HepG2 (cell line): ENCODE measurements around the gene DOK7. TPM values are rescaled to one million over a fixed set of nuclear protein-coding genes. Genes with fewer than 3 reads are reported as not detected.
"Not testable (repeated sequence)": the region's sequence is repeated elsewhere in the genome, so short reads cannot be mapped to it uniquely, and the experiment has no call there.

ENCODE experiments used
- ATAC-seq: fragments of 200-7000 bp; cut with Tn5 transposase; 3 replicates; pipeline ENCODE4 v1.9.1; 2020; ENCODE audit warnings: mild to moderate bottlenecking, moderate library complexity
- BruUV-seq: library from RNA; stranded (reverse); fragments of 400-500 nt; replicated peaks from 2 replicates; lab custom pipeline; 2021; lab: Mats Ljungman, UMichigan
- CTCF ChIA-PET: fragments of 300-600 bp; formaldehyde crosslinking; extraction: SDS; loops from one replicate; lab custom pipeline; 2021; ENCODE audit warnings: low total read pairs, inconsistent platforms, low intra/inter-chr PET ratio; lab: Yijun Ruan, JAX
- POLR2A ChIA-PET: fragments of 350-600 bp; sonication (Branson Sonifier 250); formaldehyde crosslinking; loops from one replicate; lab custom pipeline; 2020; ENCODE audit warnings: antibody characterized with exemption, inconsistent platforms; lab: Yijun Ruan, JAX
- DNase-seq: peaks from one replicate; pipeline ENCODE4 v3.0.0-alpha.2; 2015; ENCODE audit warnings: low spot score
- FAIRE-seq: peaks from 3 replicates; lab custom pipeline; 2011; peaks lifted over from hg19 to GRCh38; lab: Jason Lieb, UNC
- H2AFZ ChIP-seq: one replicate; pipeline ENCODE4 v1.6.1; 2011; ENCODE audit warnings: low read length, inconsistent platforms
- H3K27ac ChIP-seq: fragments of 300-600 bp; 3 replicates; pipeline ENCODE4 v1.8.0; 2011; ENCODE audit warnings: mixed run types, mild to moderate bottlenecking, mixed read lengths, low read length, inconsistent platforms; ENCODE audit not compliant: insufficient read depth; ENCODE audit errors: extremely low read length
- H3K27me3 ChIP-seq, 2 experiments: fragments of 200-600 bp in 1 of 2; 2 replicates in 1 of 2; 3 replicates in 1 of 2; pipeline versions ENCODE4 v1.6.0 to v1.8.0; 2011; ENCODE audit warnings: low read length in 2 of 2, mild to moderate bottlenecking in 2 of 2, moderate library complexity in 2 of 2, inconsistent platforms in 1 of 2; ENCODE audit not compliant: insufficient read depth in 2 of 2, control insufficient read depth in 1 of 2
- H3K36me3 ChIP-seq, 2 experiments: fragments of 200-600 bp in 1 of 2; replicated peaks in 1 of 2; 2 replicates in 1 of 2; 3 replicates in 1 of 2; pipeline versions ENCODE4 v1.5.1 to v1.8.0; 2011; ENCODE audit warnings: low read length in 2 of 2, inconsistent platforms in 1 of 2; ENCODE audit not compliant: insufficient read depth in 2 of 2, control insufficient read depth in 1 of 2
- H3K4me1 ChIP-seq: 2 replicates; pipeline ENCODE4 v1.5.1; 2012; ENCODE audit warnings: low read length, inconsistent platforms; ENCODE audit not compliant: insufficient read depth
- H3K4me2 ChIP-seq: 2 replicates; pipeline ENCODE4 v1.6.0; 2011; ENCODE audit warnings: low read depth, low read length, inconsistent platforms
- H3K4me3 ChIP-seq, 3 experiments: fragments of 200-600 bp in 1 of 3; sonication (generic), shearing (Covaris generic) in 1 of 3; replicated peaks in 1 of 3; 2 replicates each; pipeline ENCODE4 v1.5.1; 2011 to 2016; ENCODE audit warnings: low read length in 3 of 3, inconsistent platforms in 2 of 3, low read depth in 2 of 3, mild to moderate bottlenecking in 2 of 3, control low read depth in 1 of 3, mixed read lengths in 1 of 3; ENCODE audit not compliant: insufficient read depth in 1 of 3
- H3K79me2 ChIP-seq: one replicate; pipeline ENCODE4 v1.6.1; 2011; ENCODE audit warnings: low read length, inconsistent platforms; ENCODE audit not compliant: insufficient read depth
- H3K9ac ChIP-seq: 2 replicates; pipeline ENCODE4 v1.6.0; 2011; ENCODE audit warnings: mild to moderate bottlenecking, low read depth, low read length, inconsistent platforms; ENCODE audit not compliant: insufficient read depth
- H3K9me3 ChIP-seq: 2 replicates; pipeline ENCODE4 v1.5.1; 2012; ENCODE audit warnings: mild to moderate bottlenecking, low read length
- H4K20me1 ChIP-seq: 2 replicates; pipeline ENCODE4 v1.6.0; 2011; ENCODE audit warnings: inconsistent platforms, mild to moderate bottlenecking, low read length, moderate library complexity; ENCODE audit not compliant: insufficient read depth
- WGBS: methylation state at CpG from one replicate; pipeline ENCODE4 v1.1.6; 2017; ENCODE audit warnings: low lambda C conversion rate; 5-methylcytosine and 5-hydroxymethylcytosine counted together
- in situ Hi-C: cut with HindIII; loops from 2 replicates; pipeline ENCODE4 v1.10.0; 2017; ENCODE audit warnings: low pct_unique_long_range_greater_than_20kb; ENCODE audit not compliant: extremely low pct_ligation_motif_present
- intact Hi-C: fragments of 100-400 bp; cut with micrococcal nuclease; formaldehyde crosslinking; loops from one replicate; pipeline ENCODE4 v1.10.0; 2022; ENCODE audit not compliant: unreplicated experiment
- polyA plus RNA-seq, 8 experiments: library from polyadenylated mRNA; depleted of rRNA in 3 of 8; stranded (reverse) in 7 of 8; unstranded in 1 of 8; fragments of >200 nt; fragmentation: Illumina TruSeq in 4 of 8; extraction: Trizol in 4 of 8; gene quantifications; 2 replicates each; pipeline versions ENCODE4 v1.2.1 to v1.2.3, GENCODE V29; 2011 to 2016; ENCODE audit warnings: low read depth in 4 of 8, missing spikeins in 1 of 8, mixed read lengths in 1 of 8; ENCODE audit not compliant: insufficient read depth in 1 of 8
- total RNA-seq, 5 experiments: library from RNA; depleted of rRNA; stranded (reverse); fragments of >200 nt; fragmentation: Illumina TruSeq; extraction: Trizol; gene quantifications; 2 replicates each; pipeline ENCODE4 v1.2.3, GENCODE V29; 2016; ENCODE audit warnings: low read depth in 1 of 5

DOK7 gene
- total and polyA plus RNA-seq, 2 of the 13 experiments (the other 11 are each of a cell fraction or from before 2014, with no cell fraction given), result 0.03 to 0.07 TPM

GRCh38 chr4:3543415-3543814 is 80.3 kb downstream of the DOK7 start:
- H3K9ac ChIP-seq, H3K9me3 ChIP-seq, H3K79me2 ChIP-seq, H3K4me3 ChIP-seq, H3K27ac ChIP-seq, H2AFZ ChIP-seq, intact Hi-C loops, H4K20me1 ChIP-seq, ATAC-seq, H3K4me2 ChIP-seq, POLR2A ChIA-PET, DNase-seq, H3K4me1 ChIP-seq, H3K36me3 ChIP-seq, BruUV-seq, CTCF ChIA-PET, in situ Hi-C loops, H3K27me3 ChIP-seq, FAIRE-seq: not testable (repeated sequence)
- 20% methylated on average over 7 of the region's 8 CpGs for WGBS

Other genes starting within 250 kb of the DOK7 start
- gene MSANTD1, start 214.1 kb upstream of the DOK7 start, total RNA-seq (2016; rRNA removed; fragmentation: Illumina TruSeq; extraction: Trizol), result 0.10 and 0.22 TPM in 2 replicates
- 0.39 and 0.40 TPM in 2 replicates for gene MSANTD1, start 214.1 kb upstream of the DOK7 start, polyA plus RNA-seq (2011; rRNA removed)
- 18.2 and 21.0 TPM in 2 replicates for gene RGS12, start 170.3 kb upstream of the DOK7 start, total RNA-seq (2016; rRNA removed; fragmentation: Illumina TruSeq; extraction: Trizol)
- gene RGS12, start 170.3 kb upstream of the DOK7 start, polyA plus RNA-seq (2011; rRNA removed), result 27.7 and 35.5 TPM in 2 replicates
- gene HGFAC, start 21.3 kb upstream of the DOK7 start, total RNA-seq (2016; rRNA removed; fragmentation: Illumina TruSeq; extraction: Trizol), result 0.98 and 8.5 TPM in 2 replicates
- 63.6 and 107 TPM in 2 replicates for gene HGFAC, start 21.3 kb upstream of the DOK7 start, polyA plus RNA-seq (2011; rRNA removed)
- 81.5 and 191 TPM in 2 replicates for gene LRPAP1, start 69.1 kb downstream of the DOK7 start, total RNA-seq (2016; rRNA removed; fragmentation: Illumina TruSeq; extraction: Trizol)
- 153 and 176 TPM in 2 replicates for gene LRPAP1, start 69.1 kb downstream of the DOK7 start, polyA plus RNA-seq (2011; rRNA removed)